KMS-11 (cell line): ENCODE results near the gene SMIM41.
A peak's percentile ranks its signal among the peaks of the same experiment; 100 is the strongest.

Experiments used
- H2AFZ ChIP-seq: fragments of 200-600 bp; sonication (generic); 2 replicates; pipeline ENCODE4 v1.6.1; 2016; ENCODE audit warnings: antibody characterized with exemption, mixed run types, low read depth
- H3K27ac ChIP-seq: fragments of 200-600 bp; sonication (generic); 2 replicates; pipeline ENCODE4 v1.6.1; 2016; ENCODE audit warnings: mild to moderate bottlenecking, mixed run types
- H3K27me3 ChIP-seq: fragments of 200-600 bp; sonication (generic); 2 replicates; pipeline ENCODE4 v1.6.1; 2017; ENCODE audit warnings: mild to moderate bottlenecking, low read depth, mixed run types, moderate library complexity; ENCODE audit not compliant: insufficient read depth
- H3K36me3 ChIP-seq: fragments of 200-600 bp; sonication (generic); 2 replicates; pipeline ENCODE4 v1.6.1; 2017; ENCODE audit warnings: mild to moderate bottlenecking, mixed run types; ENCODE audit not compliant: insufficient read depth
- H3K4me1 ChIP-seq: fragments of 200-600 bp; sonication (generic); 2 replicates; pipeline ENCODE4 v1.6.1; 2016; ENCODE audit warnings: mild to moderate bottlenecking, low read depth, mixed run types; ENCODE audit not compliant: poor library complexity, severe bottlenecking
- H3K4me2 ChIP-seq: fragments of 200-600 bp; sonication (generic); 2 replicates; pipeline ENCODE4 v1.7.0; 2016; ENCODE audit warnings: mild to moderate bottlenecking, mixed run types
- H3K4me3 ChIP-seq: fragments of 200-600 bp; sonication (generic); IDR thresholded peaks from 2 replicates; pipeline ENCODE4 v1.6.1; 2017; ENCODE audit warnings: low read depth, low read length, mixed read lengths; ENCODE audit not compliant: insufficient read depth
- H3K79me2 ChIP-seq: fragments of 200-600 bp; sonication (generic); 2 replicates; pipeline ENCODE4 v1.6.1; 2016; ENCODE audit warnings: low read depth, mixed run types; ENCODE audit not compliant: insufficient read depth
- H3K9ac ChIP-seq: fragments of 200-600 bp; sonication (generic); 2 replicates; pipeline ENCODE4 v1.6.1; 2016; ENCODE audit warnings: mild to moderate bottlenecking, mixed run types
- H4K20me1 ChIP-seq: fragments of 200-600 bp; sonication (generic); 2 replicates; pipeline ENCODE4 v1.6.1; 2016; ENCODE audit warnings: mild to moderate bottlenecking, mixed run types; ENCODE audit not compliant: insufficient read depth
- CTCF ChIP-seq: fragments of 200-600 bp; sonication (generic); conservative IDR thresholded peaks from 2 replicates; pipeline ENCODE4 v1.6.1; 2017; ENCODE audit warnings: low read depth, mild to moderate bottlenecking, antibody characterized with exemption, low read length, moderate library complexity, mixed read lengths

SMIM41 gene

GRCh38 chr12:52151837-52152783 is 72.6 kb downstream of the SMIM41 start:
- Histone ChIP-seq H3K4me1 (peaks cover 11% of the 10 kb centered on the region), H3K4me2 (peak overlapping the region; percentile 47), H3K9ac (peak overlapping the region; percentile 42; the same call in 1 of the 2 replicates), H2AFZ (peak overlapping the region; percentile 71), H3K27me3 (no peaks in the 10 kb centered on the region), H3K36me3 (no peaks in the 10 kb centered on the region), H3K4me3 (no peak overlapping the region), H3K27ac (no peak overlapping the region), H4K20me1 (no peaks in the 10 kb centered on the region), H3K79me2 (no peaks in the 10 kb centered on the region)
- TF ChIP-seq CTCF, result peak; percentile 88

DNA sequence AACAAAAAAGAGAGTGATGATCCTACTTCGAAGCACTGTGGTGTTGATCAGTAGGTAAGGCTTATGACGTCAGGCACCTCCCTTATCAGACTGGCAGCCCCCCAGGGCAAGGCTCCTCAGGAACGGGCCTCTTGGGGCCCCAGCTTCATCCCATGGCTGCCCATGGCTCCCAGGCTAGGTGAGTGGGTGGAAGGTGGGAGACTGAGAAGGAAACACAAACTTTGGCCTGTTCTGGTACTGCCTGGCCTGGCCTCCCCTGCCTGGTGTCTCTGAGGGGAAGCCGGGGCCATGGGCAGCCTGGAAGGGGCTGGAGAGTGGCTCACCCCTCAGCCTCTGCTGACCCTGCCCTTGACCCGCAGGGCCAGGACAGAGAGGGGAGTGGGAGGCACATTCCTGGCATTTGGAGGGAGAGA is 73.4 kb downstream of the SMIM41 start:
- no peak for TF ChIP-seq CTCF
- peak overlapping the region; percentile 47 for H3K4me2 ChIP-seq

GRCh38 chr12:52155048-52155868 is 75.8 kb downstream of the SMIM41 start:
- Histone ChIP-seq H3K9ac (no peak overlapping the region), H3K27me3 (no peaks in the 10 kb centered on the region), H3K79me2 (no peaks in the 10 kb centered on the region), H3K4me3 (no peak overlapping the region), H4K20me1 (no peaks in the 10 kb centered on the region), H2AFZ (no peak overlapping the region), H3K4me1 (peaks cover 11% of the 10 kb centered on the region), H3K4me2 (no peak overlapping the region), H3K36me3 (no peaks in the 10 kb centered on the region), H3K27ac (no peak overlapping the region)
- TF ChIP-seq CTCF, result no peak

More for the DNA sequence above, 73.4 kb downstream of the SMIM41 start:
- Histone ChIP-seq H3K4me1 (peaks cover 11% of the 10 kb centered on the region), H4K20me1 (no peaks in the 10 kb centered on the region), H2AFZ (peak overlapping the region; percentile 71), H3K9ac (no peak overlapping the region; the same call in 1 of the 2 replicates), H3K4me3 (no peak overlapping the region), H3K79me2 (no peaks in the 10 kb centered on the region), H3K27ac (no peak overlapping the region), H3K27me3 (no peaks in the 10 kb centered on the region), H3K36me3 (no peaks in the 10 kb centered on the region)

GRCh38 chr12:52156311-52156710 is 76.8 kb downstream of the SMIM41 start:
- no peak for TF ChIP-seq CTCF
- H3K79me2 ChIP-seq, result no peaks in the 10 kb centered on the region
- H3K9ac ChIP-seq, result no peak overlapping the region
- no peak overlapping the region for H2AFZ ChIP-seq
- H3K27ac ChIP-seq, result no peak overlapping the region
- no peaks in the 10 kb centered on the region for H3K36me3 ChIP-seq
- peaks cover 11% of the 10 kb centered on the region for H3K4me1 ChIP-seq
- no peak overlapping the region for H3K4me3 ChIP-seq
- H3K4me2 ChIP-seq, result no peak overlapping the region
- no peaks in the 10 kb centered on the region for H4K20me1 ChIP-seq
- no peaks in the 10 kb centered on the region for H3K27me3 ChIP-seq
